ENCODE measurements around the gene C10orf67. TPM values are rescaled to one million over a fixed set of nuclear protein-coding genes. Genes with fewer than 3 reads are reported as not detected.
"Not testable (repeated sequence)": the region's sequence is repeated elsewhere in the genome, so short reads cannot be mapped to it uniquely, and the experiment has no call there.

The C10orf67 gene
- total and polyA plus RNA-seq, 7 donors = 0.04 TPM; not detected in 6

- Histone ChIP-seq H3K4me1 (no peaks in the 10 kb centered on the region), H3K4me3 (no peak overlapping the region), H3K9me3 (peaks cover 0 to 7% (median 2%) of the 10 kb centered on the region in 4 donors), H3K36me3 (no peaks in the 10 kb centered on the region), H3K27me3 (no peaks in the 10 kb centered on the region), H3K27ac (no peak overlapping the region)
- 73 to 88% methylated on average over 3 of the region's 3 CpGs for WGBS, 2 donors
- intact Hi-C loops (cut with DNase I) = no loop called here
- no peak for DNase-seq
- TF ChIP-seq POLR2AphosphoS5 (IDR thresholded peaks at IDR 0.05) (no peak), CTCF (IDR thresholded peaks at IDR 0.05) (no peak), POLR2A (IDR thresholded peaks at IDR 0.05) (no peak), EP300 (IDR thresholded peaks at IDR 0.05) (no peak)
These were observed 74.1 kb downstream of the C10orf67 start for GRCh38 chr10:23270531-23270930.

- intact Hi-C loops (cut with DNase I) = no loop called here
- Histone ChIP-seq H3K27ac (no peak overlapping the region), H3K4me1 (no peaks in the 10 kb centered on the region), H3K9me3 (no peaks in the 10 kb centered on the region), H3K36me3 (no peaks in the 10 kb centered on the region), H3K27me3 (peaks cover 0 to 4% (median 0%) of the 10 kb centered on the region in 3 donors), H3K4me3 (no peak overlapping the region)
- 57 to 68% methylated on average over 9 of the region's 9 CpGs for WGBS, 2 donors
- TF ChIP-seq CTCF (IDR thresholded peaks at IDR 0.05) (no peak), POLR2AphosphoS5 (IDR thresholded peaks at IDR 0.05) (no peak), EP300 (IDR thresholded peaks at IDR 0.05) (no peak), POLR2A (IDR thresholded peaks at IDR 0.05) (no peak)
- no peak for DNase-seq
These were observed 81.0 kb downstream of the C10orf67 start for GRCh38 chr10:23263441-23264164.

GRCh38 chr10:23262928-23263327, 81.7 kb downstream of the C10orf67 start:
- peaks cover 0 to 4% (median 0%) of the 10 kb centered on the region in 3 donors for H3K27me3 ChIP-seq
- 87 to 92% methylated on average over 2 of the region's 2 CpGs for WGBS, 2 donors
- no peak overlapping the region for H3K4me3 ChIP-seq
- no peaks in the 10 kb centered on the region for H3K36me3 ChIP-seq
- intact Hi-C loops (cut with DNase I) = no loop called here
- DNase-seq = no peak
- no peaks in the 10 kb centered on the region for H3K4me1 ChIP-seq
- no peaks in the 10 kb centered on the region for H3K9me3 ChIP-seq
- no peak overlapping the region for H3K27ac ChIP-seq
- TF ChIP-seq CTCF (IDR thresholded peaks at IDR 0.05) = no peak
- no peak for TF ChIP-seq EP300 (IDR thresholded peaks at IDR 0.05)
- TF ChIP-seq POLR2A (IDR thresholded peaks at IDR 0.05) = no peak
- TF ChIP-seq POLR2AphosphoS5 (IDR thresholded peaks at IDR 0.05) = no peak

- Histone ChIP-seq H3K27ac (no peak overlapping the region), H3K9me3 (no peaks in the 10 kb centered on the region), H3K4me3 (no peak overlapping the region), H3K36me3 (no peaks in the 10 kb centered on the region), H3K4me1 (no peaks in the 10 kb centered on the region), H3K27me3 (peaks cover 0 to 4% (median 0%) of the 10 kb centered on the region in 3 donors)
- TF ChIP-seq POLR2AphosphoS5 (IDR thresholded peaks at IDR 0.05) = no peak
- no peak for TF ChIP-seq POLR2A (IDR thresholded peaks at IDR 0.05)
- no peak for TF ChIP-seq CTCF (IDR thresholded peaks at IDR 0.05)
- TF ChIP-seq EP300 (IDR thresholded peaks at IDR 0.05) = no peak
- no peak for DNase-seq
- intact Hi-C loops (cut with DNase I) = no loop called here
- 81 to 86% methylated on average over 2 of the region's 2 CpGs for WGBS, 2 donors
These were observed 86.1 kb downstream of the C10orf67 start for GRCh38 chr10:23258516-23258915.

- H3K4me1 ChIP-seq = no peaks in the 10 kb centered on the region
- no peak for TF ChIP-seq POLR2AphosphoS5 (IDR thresholded peaks at IDR 0.05)
- TF ChIP-seq CTCF (IDR thresholded peaks at IDR 0.05) = no peak
- TF ChIP-seq EP300 (IDR thresholded peaks at IDR 0.05) = no peak
- TF ChIP-seq POLR2A (IDR thresholded peaks at IDR 0.05) = no peak
- no peak overlapping the region for H3K27ac ChIP-seq
- H3K27me3 ChIP-seq = no peaks in the 10 kb centered on the region
- intact Hi-C loops (cut with DNase I) = no loop called here
- no peak overlapping the region for H3K4me3 ChIP-seq
- no peaks in the 10 kb centered on the region for H3K9me3 ChIP-seq
- H3K36me3 ChIP-seq = no peaks in the 10 kb centered on the region
- WGBS, 2 donors = 9 to 36% methylated on average over 2 of the region's 2 CpGs
- no peak for DNase-seq
These were observed 90.8 kb downstream of the C10orf67 start for GRCh38 chr10:23253780-23254179.

GRCh38 chr10:23252859-23253258, 91.7 kb downstream of the C10orf67 start:
- H3K27me3 ChIP-seq; H3K36me3 ChIP-seq; H3K4me1 ChIP-seq; DNase-seq; H3K4me3 ChIP-seq; H3K27ac ChIP-seq; intact Hi-C loops (cut with DNase I); H3K9me3 ChIP-seq: not testable (repeated sequence)
- 89 to 92% methylated on average over 4 of the region's 4 CpGs for WGBS, 2 donors

GRCh38 chr10:23241779-23242178, 102.8 kb downstream of the C10orf67 start:
- whole genome bisulfite sequencing, 2 donors = 59 to 79% methylated on average over 1 of the region's 1 CpG
- intact Hi-C loops (cut with DNase I); H3K4me1 ChIP-seq; H3K27me3 ChIP-seq; H3K27ac ChIP-seq; H3K9me3 ChIP-seq; H3K36me3 ChIP-seq; DNase-seq; H3K4me3 ChIP-seq: not testable (repeated sequence)

All from sigmoid colon (tissue), 7 donors.